DMS53 treated with DMSO at 0.1 percent for 48 hours (cell line): ENCODE data around the gene CDH23.

Experiments
- DNase-seq: peaks from one replicate; lab custom pipeline; 2025; ENCODE audit not compliant: unreplicated experiment; lab: John Stamatoyannopoulos, UW

Gene CDH23

GRCh38 chr10:71695502-71696476 lies 299.1 kb downstream of the CDH23 start:
- DNase-seq = no peak

DNA sequence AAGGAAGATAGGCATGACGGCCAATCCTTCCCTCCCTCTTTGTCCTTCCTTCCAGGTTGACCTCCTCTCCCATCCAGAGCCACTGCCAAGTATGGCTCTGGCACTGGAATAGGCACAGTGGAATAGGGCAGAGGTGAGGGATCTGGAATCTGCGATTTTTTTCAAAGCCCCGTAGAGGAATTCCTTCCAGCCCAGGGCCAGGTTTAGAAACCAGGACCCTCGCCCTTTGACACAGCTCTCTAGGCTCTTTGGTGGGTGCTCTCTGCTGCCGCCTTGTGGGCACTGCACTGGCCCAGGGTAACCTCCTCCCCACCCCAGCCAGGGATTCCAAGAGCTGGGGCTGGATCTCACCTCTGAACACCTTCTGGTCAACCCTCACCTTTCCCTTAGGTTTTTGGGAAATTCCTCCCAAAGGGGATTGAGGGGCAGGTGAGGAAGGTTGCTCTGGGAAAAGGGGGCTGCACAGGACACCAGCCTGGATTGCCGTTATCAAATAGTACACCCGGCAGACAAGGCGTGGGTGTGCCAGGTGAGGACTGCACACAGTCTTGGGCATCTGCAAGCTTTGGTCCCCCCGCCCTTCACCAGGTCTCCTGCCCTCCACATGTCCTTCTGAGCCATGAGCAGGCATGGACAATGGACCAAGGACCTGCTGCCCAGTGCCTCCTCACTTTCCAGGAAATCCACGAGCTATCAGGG lies 300.1 kb downstream of the CDH23 start:
- peak; percentile 25 for DNase-seq

- no peak for DNase-seq
Observed at GRCh38 chr10:71697938-71698709, 301.4 kb downstream of the CDH23 start.

- DNase-seq = no peak
Observed at GRCh38 chr10:71698737-71699136, 302.0 kb downstream of the CDH23 start.

- no peak for DNase-seq
Observed at GRCh38 chr10:71700731-71701368, 304.1 kb downstream of the CDH23 start.

DNA sequence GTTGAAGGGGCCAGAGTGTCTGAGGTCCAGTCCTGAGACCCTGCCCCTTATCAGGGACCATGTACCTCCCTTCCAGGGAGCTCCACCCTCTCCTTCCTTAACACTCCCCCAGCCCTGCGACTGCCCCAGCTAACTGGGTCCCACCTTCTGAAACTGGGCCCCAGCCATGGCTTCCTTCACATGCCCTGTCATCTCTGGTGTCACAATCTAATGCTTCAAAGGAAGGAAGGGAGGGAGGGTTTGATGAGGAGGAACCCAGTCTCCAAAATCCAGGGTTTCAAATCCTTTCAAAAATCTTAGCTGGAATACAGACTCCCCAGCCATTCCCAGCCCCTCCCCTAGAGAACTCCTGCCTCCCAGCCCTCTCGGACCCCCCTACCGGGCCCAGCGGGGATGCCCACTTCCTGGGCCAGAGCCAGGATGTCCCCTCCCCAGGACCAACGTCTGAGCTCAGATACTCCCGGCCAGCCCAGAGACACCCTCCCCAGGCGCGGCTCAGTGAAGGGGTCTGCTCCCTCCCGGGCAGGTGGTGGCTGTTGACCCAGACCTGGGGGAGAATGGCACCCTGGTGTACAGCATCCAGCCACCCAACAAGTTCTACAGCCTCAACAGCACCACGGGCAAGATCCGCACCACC lies 304.9 kb downstream of the CDH23 start:
- DNase-seq = no peak

GRCh38 chr10:71703577-71703976 lies 306.9 kb downstream of the CDH23 start:
- no peak for DNase-seq

GRCh38 chr10:71704816-71705215 lies 308.1 kb downstream of the CDH23 start:
- no peak for DNase-seq

DNA sequence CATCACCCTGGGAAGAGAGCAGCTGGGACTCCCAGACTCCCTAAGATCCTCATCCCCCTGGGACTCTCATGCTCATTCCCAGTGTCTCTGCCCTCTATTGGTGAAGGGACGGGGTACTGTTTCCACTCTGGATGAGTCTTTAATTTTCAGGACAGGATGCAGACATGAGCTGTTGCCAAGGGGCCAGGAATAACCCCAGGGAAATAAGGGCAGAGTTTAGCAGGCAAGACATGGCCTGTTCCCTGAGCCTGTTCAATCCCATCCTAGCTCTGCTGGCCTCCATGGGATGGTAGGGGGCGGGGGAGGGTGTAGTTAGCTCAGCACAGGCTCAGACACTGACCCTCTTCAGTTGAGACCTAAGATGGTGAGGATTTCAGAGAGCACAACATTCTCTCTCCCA lies 308.9 kb downstream of the CDH23 start:
- DNase-seq = no peak

- DNase-seq = no peak
Observed at GRCh38 chr10:71706216-71707121, 309.7 kb downstream of the CDH23 start.

GRCh38 chr10:71707240-71707789 lies 310.6 kb downstream of the CDH23 start:
- no peak for DNase-seq

DNA sequence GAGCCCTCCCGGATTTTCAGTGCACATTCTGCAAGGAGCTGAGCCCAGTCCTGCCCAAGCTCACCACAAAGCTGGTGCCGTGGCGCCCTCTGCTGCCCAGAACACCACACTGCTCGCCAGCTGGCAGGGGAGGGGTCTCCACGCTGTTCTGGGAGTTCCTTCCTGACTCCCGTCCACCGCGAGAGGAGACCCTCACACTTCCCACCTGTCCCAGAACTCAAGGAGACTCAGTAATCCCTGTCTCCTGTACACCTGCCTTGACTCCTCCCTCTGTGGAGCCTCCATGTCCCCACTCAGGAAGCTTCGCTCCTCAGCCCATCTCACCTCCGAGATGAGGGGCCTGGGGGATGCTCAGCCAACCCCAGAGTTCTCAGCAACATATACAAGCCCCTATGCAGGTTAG lies 311.6 kb downstream of the CDH23 start:
- DNase-seq = peak; percentile 8

GRCh38 chr10:71708897-71709882 lies 312.5 kb downstream of the CDH23 start:
- no peak for DNase-seq

DNA sequence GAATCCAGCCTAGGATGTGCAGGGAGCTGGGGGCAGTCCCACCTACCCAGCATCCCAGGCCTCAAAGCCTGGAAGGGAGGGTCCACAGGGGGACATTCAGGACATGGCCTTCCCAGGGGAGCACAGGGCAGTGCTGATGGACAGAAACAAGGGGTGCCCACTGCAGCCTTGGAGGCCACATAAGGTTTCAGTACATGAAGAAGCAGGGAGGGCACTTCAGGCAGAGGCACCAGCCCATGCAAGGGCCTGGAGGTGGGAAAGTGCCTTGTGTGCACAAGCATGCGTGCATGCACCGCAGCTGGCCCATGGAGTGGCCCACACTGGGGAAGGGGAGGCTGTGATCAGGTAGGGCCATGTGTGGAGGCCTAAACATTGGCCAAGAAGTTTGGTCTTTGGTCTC lies 313.8 kb downstream of the CDH23 start:
- no peak for DNase-seq

GRCh38 chr10:71711052-71711623 lies 314.4 kb downstream of the CDH23 start:
- no peak for DNase-seq

DNA sequence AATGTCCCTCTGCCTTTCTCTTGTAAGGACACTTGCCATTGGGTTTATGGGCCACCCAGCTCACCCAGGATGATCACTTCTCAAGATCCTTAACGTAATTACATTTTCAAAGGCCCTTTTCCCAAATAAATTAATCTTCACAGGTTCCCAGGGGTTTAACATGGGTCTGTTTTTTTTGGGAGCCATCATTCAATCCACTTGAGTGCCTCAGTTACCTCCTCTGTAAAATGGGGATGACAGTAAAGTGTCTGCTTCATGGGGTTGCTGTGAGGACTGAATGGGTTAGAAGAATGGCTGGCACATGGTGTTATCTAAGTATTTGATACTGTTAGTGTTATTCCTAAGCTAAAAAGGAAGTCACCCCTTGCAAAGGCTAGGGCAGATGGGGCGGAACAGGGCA lies 315.4 kb downstream of the CDH23 start:
- no peak for DNase-seq

DNA sequence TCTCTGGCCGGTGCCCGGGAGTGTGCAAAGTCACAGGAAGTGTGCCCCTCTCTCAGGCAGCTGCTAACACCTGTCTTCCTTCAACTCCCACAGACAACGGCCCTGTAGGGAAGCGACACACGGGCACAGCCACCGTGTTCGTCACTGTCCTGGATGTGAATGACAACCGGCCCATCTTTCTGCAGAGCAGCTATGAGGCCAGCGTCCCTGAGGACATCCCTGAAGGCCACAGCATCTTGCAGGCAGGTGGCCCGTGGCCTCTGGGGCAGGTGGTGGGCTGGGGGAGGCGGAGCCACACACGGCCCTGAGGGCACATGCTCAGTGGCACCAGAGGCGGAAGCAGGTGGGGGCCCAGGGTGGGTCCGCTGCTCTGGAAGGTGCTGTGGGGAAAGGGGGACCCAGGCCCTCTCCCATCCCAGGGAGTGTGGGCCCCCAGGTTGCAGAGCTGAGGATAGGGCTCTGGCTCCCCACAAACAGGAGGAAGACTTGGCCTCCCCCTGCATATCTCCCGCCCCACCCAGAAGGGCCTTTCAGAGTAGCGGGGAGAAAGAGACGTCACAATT lies 315.9 kb downstream of the CDH23 start:
- DNase-seq = no peak
